NCI-H526 treated with DMSO at 0.1 percent for 48 hours (cell line): ENCODE measurements around the gene MAGIX.
"Not testable (repeated sequence)": the region's sequence is repeated elsewhere in the genome, so short reads cannot be mapped to it uniquely, and the experiment has no call there.

Source experiments
- DNase-seq: peaks from one replicate; lab custom pipeline; 2025; lab: John Stamatoyannopoulos, UW

MAGIX gene

DNA sequence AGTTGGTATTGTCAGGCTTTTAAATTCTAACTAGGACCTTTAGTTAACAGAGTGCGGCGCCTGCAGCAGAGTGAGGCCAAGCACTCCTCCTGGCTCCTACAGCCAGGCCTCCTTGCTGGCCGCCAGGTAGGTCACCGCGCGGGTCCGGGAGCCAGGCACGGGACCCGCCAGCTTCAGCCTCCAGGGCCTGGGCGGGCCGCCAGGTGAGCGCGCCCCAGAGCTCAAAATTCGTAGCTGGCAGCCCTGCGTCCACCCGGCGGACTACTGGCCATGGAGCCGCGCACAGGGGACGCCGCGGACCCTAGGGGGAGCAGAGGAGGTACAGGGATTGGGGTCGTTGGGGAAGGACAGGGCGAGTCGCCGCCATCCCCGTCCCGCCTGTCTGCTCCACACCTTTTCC is at the start of gene MAGIX:
Gene MAGIX, plus strand, starts transcription at position 139 of the 400 bp plus-strand sequence. Its CDS starts 132 bp downstream, at position 271.
- DNase-seq: no peak

DNA sequence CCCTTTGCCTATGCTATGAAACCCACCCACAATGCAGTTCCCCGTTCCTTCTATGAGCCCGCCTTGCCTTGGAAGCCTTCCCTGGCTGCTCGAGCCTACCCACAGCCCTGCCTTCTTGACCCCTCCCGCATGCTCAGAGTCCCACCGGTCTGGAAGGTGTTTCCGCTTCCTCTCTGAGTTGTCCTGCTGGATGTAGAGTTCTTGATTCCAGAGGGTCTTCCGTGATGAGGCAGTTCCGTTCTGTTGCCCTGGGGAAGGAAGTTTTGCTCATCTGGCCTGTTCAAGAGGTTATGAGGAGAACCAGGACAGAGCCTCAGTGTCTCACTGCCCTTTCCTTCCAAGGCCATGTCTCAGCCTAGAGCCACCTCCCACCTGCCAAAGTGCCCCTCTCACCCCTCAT is 46.5 kb upstream of the MAGIX start:
- no peak for DNase-seq

GRCh38 chrX:49116716-49117115 is 45.8 kb upstream of the MAGIX start:
- no peak for DNase-seq

DNA sequence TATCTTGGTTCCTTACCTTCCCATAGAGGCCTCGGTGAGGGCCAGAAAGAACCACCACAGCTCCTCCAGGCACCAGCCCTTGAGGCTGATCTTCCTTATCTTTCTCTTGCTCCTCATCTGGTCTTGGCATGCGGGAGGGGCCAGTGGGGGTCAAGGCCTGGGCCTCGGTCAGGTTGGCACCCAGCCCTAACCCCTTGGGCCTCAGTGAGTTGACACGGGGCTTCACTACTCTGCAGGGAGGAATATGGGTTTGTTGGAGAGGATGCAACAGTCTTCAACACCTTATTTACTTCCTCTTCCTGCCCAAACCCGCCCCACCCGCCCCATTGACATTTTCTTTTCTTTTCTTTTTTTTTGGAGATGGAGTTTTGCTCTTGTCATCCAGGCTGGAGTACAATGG is 45.0 kb upstream of the MAGIX start:
- DNase-seq: no peak

GRCh38 chrX:49120091-49120490 is 42.5 kb upstream of the MAGIX start:
- no peak for DNase-seq

- DNase-seq: no peak
Measured at GRCh38 chrX:49122499-49122898, 40.1 kb upstream of the MAGIX start.

- not testable (repeated sequence) for DNase-seq
Measured at GRCh38 chrX:49127742-49128258, 34.8 kb upstream of the MAGIX start.

GRCh38 chrX:49129427-49129826 is 33.1 kb upstream of the MAGIX start:
- DNase-seq: no peak

DNA sequence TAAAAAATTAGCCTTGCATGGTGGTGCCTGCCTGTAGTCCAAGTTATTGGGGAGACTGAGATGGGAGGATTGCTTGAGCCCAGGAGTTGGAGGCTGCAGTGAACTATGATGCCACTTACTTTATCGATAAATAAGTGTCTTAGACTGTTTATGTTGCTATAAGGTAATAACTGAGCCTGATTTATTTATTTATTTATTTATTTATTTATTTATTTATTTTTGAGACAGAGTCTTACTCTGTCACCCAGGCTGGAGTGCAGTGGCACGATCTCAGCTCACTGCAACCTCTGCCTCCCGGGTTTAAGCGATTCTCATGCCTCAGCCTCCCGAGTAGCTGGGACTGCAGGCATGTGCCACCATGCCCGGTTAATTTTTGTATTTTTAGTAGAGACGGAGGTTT is 30.3 kb upstream of the MAGIX start:
- not testable (repeated sequence) for DNase-seq

- no peak for DNase-seq
Measured at GRCh38 chrX:49133759-49134158, 28.8 kb upstream of the MAGIX start.

DNA sequence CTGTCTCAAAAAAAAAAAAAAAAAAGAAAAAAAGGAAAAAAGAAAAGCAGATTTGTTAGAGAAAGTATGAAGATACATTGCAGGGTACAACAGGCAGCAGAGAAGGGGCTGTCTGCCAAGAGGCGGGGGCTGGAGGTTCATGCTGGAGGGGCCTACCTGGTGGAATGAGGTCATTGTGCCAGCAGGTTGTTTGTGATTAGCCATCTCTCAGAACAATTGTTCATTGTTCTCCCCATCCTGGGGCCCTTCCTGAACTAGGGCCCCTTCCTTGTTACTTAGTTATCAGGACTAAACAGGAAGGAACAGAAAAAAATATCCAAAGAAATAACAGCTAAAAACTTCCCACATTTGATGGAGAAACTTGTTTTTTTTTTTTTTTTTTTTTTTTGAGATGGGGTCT is 25.1 kb upstream of the MAGIX start:
- DNase-seq: no peak

- DNase-seq: no peak
Measured at GRCh38 chrX:49139713-49140112, 22.8 kb upstream of the MAGIX start.

GRCh38 chrX:49142264-49142663 is 20.3 kb upstream of the MAGIX start:
- DNase-seq: not testable (repeated sequence)

GRCh38 chrX:49143154-49143553 is 19.4 kb upstream of the MAGIX start:
- DNase-seq: not testable (repeated sequence)

DNA sequence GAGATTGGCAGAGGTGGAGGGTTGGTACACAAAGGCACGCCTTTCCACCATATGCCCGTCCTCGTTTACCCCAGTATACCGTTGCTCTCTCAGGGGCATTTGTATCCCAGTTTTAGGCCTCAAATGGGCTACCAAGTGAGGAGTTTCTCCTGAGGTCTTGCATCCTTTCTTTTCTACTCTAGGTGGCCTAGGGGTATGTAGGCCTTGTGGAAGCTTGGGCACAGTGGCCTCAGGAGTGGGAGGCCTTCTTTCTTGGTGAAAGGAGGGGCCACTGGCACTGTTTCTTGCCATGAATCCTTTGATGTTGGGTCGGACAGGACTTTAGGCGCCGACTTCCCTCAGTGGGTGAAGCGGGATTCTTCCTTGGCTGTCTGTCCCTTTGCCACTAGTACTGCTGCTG is 15.3 kb upstream of the MAGIX start:
- DNase-seq: no peak

DNA sequence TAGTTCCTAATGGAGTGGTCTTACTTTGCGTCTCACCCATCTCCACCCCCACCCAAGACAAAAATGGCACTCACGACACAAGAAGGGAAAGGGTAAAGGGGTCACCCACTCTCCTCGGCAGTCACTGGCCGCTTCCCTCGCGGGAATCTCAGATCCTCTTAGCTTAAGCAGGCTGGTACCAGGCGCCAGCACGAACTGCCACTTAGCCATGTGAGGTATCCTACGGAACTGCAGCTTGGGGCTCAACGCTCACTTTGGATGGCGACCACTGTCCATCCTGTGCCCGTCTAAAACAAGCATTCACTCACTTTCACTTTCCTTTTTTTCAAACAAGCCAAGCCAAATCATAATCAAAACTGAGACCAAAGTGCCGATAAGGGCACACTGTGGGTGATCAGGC is 14.6 kb upstream of the MAGIX start:
- DNase-seq: no peak

DNA sequence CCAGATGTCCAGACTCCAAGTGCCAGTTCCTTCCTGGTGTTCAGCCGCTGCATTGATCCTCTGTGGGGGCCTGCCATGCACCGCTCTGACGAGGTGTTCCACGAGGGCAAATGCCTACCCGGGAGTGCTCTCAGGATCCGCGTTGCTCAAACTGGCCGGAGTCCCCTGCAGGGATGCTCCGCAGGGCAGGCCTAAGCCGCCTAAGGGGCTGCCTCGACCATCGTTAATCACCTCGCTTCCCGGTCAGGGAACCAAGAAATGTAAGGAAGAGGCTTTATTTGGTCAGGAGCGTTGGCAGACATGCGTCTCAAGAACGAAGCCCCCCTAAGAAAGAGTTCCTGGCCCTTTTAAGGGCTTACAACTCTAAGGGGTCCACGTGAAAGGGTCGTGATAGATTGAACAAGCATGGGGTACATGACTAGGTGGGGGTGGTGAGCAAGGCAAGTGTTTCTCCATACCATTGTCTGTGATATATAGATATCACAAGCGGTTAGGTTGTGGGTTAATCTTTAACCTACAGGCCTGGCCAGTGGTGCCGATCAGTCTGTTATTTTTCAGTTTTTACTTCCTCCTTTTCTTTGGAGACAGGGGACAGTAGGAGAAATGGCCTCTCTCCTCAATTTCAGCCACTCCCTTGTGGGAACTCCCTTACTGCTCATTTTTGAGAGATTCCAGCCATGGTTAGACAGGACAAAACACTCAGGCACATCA is 14.0 kb upstream of the MAGIX start:
- peak; percentile 13 for DNase-seq

- not testable (repeated sequence) for DNase-seq
Measured at GRCh38 chrX:49149291-49149690, 13.3 kb upstream of the MAGIX start.

DNA sequence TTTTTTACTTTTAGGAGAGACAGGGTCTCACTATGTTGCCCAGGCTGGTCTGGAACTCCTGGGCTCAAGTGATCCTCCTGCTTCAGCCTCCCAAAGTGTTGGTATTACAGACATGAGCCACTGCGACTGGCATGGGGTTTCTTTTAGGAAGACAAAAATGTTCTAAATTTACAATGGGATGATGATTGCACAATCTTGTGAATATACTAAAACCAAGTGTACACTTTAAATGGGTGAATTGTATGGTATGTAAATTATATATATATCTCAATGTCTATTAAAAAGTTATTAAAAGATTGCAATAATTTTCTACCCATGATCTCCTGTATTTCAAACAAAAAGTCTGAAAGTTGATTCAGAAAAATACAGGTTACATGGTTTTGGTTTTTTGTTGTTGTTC is 9.1 kb upstream of the MAGIX start:
- no peak for DNase-seq

GRCh38 chrX:49155243-49155899 is 7.2 kb upstream of the MAGIX start:
- no peak for DNase-seq

- peak; percentile 27 for DNase-seq
Measured at GRCh38 chrX:49155900-49156837, 6.4 kb upstream of the MAGIX start.

DNA sequence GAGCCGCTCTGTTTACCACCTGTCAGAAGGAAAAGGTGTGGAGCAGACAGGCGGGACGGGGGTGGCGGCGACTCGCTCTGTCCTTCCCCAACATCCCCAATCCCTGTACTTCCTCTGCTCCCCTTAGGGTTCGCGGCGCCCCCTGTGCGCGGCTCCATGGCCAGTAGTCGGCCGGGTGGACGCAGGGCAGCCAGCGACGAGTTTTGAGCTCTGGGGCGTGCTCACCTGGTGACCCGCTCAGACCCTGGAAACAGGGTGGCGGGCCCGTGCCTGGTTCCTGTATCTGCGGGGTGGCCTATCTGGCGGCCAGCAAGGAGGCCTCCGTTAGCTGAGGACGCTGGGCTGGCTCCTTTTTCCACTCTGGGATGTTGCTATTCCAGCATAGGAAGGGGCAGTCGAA is 5.4 kb upstream of the MAGIX start:
- no peak for DNase-seq
